Gastrocnemius medialis (tissue), 4 donors: ENCODE results near the gene PLAAT1. TPM values are rescaled to one million over a fixed set of nuclear protein-coding genes. Genes with fewer than 3 reads are reported as not detected.

Source experiments
- ATAC-seq, 2 donors: fragments of 150-250 bp; one replicate each; pipeline ENCODE4 v1.9.1; 2016
- DNase-seq, 2 donors: peaks; one replicate each; pipeline ENCODE4 v3.0.0-alpha.2; 2019
- H3K27ac ChIP-seq, 4 donors: fragments of 200-600 bp; sonication (generic); 1 replicate in 1 of 4; 2 replicates in 3 of 4; pipeline ENCODE4 v1.5.1; 2016 to 2018; ENCODE audit warnings: mild to moderate bottlenecking in 2 of 4, moderate library complexity in 1 of 4
- H3K27me3 ChIP-seq, 3 donors: fragments of 200-600 bp; sonication (generic) in 2 of 3; 1 replicate in 1 of 3; 2 replicates in 2 of 3; pipeline versions ENCODE4 v1.5.1 to v1.6.0; 2016 to 2019; ENCODE audit warnings: mild to moderate bottlenecking in 1 of 3, moderate library complexity in 1 of 3
- H3K36me3 ChIP-seq, 2 donors: fragments of 200-600 bp; sonication (generic) in 1 of 2; one replicate each; pipeline ENCODE4 v1.5.1; 2017 to 2018
- H3K4me1 ChIP-seq, 2 donors: fragments of 200-600 bp; sonication (generic) in 1 of 2; one replicate each; pipeline ENCODE4 v1.5.1; 2016 to 2017; ENCODE audit warnings: mild to moderate bottlenecking in 2 of 2
- H3K4me3 ChIP-seq, 4 donors: fragments of 200-600 bp; sonication (generic) in 3 of 4; 1 replicate in 1 of 4; 2 replicates in 3 of 4; pipeline ENCODE4 v1.5.1; 2016 to 2019; ENCODE audit warnings: mild to moderate bottlenecking in 2 of 4
- H3K9me3 ChIP-seq, 3 donors: fragments of 200-600 bp; sonication (generic) in 2 of 3; 1 replicate in 1 of 3; 2 replicates in 2 of 3; pipeline ENCODE4 v1.5.1; 2016 to 2019
- POLR2A ChIP-seq, 2 donors: fragments of 450-650 bp; IDR thresholded peaks; one replicate each; pipeline ENCODE4 v1.6.1; 2017; ENCODE audit warnings: antibody characterized with exemption in 2 of 2, mild to moderate bottlenecking in 2 of 2, moderate library complexity in 2 of 2
- in situ Hi-C, 4 donors: fragments of 200-750 bp; cut with MboI; loops; one replicate each; pipeline versions ENCODE4 v1.15.0 to v1.8.0; 2017; ENCODE audit warnings: low sequenced_read_pairs in 4 of 4
- intact Hi-C: fragments of 100-400 bp; cut with DNase I; formaldehyde crosslinking; loops from one replicate; pipeline ENCODE4 v1.15.1; 2023; ENCODE audit warnings: low total_unique reads
- total RNA-seq, 4 donors: library from RNA; depleted of rRNA; stranded (reverse); fragments of >200 nt; gene quantifications; one replicate each; pipeline versions ENCODE4 v1.1.0 to v1.2.3, GENCODE V29; 2016

Gene PLAAT1
- total RNA-seq, 4 donors from 2014 or later: 6.8 to 25.0 (median 18.8) TPM

GRCh38 chr3:193317682-193318300, 76.8 kb downstream of the PLAAT1 start:
- in situ Hi-C loops: no loop called here
- no peak for TF ChIP-seq POLR2A (IDR thresholded peaks at IDR 0.05)
- ATAC-seq: no peak

More at GRCh38 chr3:193317682-193318300, 76.8 kb downstream of the PLAAT1 start:
- DNase-seq: no peak
- H3K4me1 ChIP-seq: peaks cover 3 to 8% of the 10 kb centered on the region in 2 donors
- intact Hi-C loops: no loop called here
- no peaks in the 10 kb centered on the region for H3K9me3 ChIP-seq
- no peak overlapping the region for H3K4me3 ChIP-seq
- H3K36me3 ChIP-seq: no peaks in the 10 kb centered on the region
- H3K27me3 ChIP-seq: no peaks in the 10 kb centered on the region
- no peak overlapping the region for H3K27ac ChIP-seq

Other genes starting within 250 kb of the PLAAT1 start
- not detected for gene ATP13A5, start 137.5 kb downstream of the PLAAT1 start, total RNA-seq